GM11168 (cell line): ENCODE data around the gene GPR173.

Experiments
- in situ Hi-C: fragments of 300-500 bp; cut with MboI; formaldehyde crosslinking; loops from one replicate; pipeline ENCODE4 v1.12.0; 2022; ENCODE audit warnings: low sequenced_read_pairs; ENCODE audit not compliant: unreplicated experiment

The GPR173 gene

GRCh38 chrX:53065104-53065503, 16.5 kb downstream of the GPR173 start:
- in situ Hi-C loops: no loop called here

DNA sequence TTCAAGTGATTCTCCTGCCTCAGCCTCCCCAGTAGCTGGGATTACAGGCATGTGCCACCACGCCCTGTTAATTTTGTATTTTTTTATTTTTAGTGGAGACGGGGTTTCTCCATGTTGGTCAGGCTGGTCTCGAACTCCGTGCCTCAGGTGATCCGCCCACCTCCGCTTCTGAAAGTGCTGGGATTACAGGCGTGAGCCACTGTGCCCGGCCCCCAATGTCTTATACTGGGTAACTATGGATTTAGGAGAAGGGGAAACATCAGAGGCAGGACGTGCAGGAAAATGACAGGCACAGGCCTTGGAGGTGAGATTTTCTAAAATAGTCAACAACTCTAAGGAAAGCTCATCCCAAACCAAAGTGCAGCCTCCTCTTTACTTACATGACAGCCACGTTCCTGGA, 22.5 kb downstream of the GPR173 start:
- in situ Hi-C loops: no loop called here

DNA sequence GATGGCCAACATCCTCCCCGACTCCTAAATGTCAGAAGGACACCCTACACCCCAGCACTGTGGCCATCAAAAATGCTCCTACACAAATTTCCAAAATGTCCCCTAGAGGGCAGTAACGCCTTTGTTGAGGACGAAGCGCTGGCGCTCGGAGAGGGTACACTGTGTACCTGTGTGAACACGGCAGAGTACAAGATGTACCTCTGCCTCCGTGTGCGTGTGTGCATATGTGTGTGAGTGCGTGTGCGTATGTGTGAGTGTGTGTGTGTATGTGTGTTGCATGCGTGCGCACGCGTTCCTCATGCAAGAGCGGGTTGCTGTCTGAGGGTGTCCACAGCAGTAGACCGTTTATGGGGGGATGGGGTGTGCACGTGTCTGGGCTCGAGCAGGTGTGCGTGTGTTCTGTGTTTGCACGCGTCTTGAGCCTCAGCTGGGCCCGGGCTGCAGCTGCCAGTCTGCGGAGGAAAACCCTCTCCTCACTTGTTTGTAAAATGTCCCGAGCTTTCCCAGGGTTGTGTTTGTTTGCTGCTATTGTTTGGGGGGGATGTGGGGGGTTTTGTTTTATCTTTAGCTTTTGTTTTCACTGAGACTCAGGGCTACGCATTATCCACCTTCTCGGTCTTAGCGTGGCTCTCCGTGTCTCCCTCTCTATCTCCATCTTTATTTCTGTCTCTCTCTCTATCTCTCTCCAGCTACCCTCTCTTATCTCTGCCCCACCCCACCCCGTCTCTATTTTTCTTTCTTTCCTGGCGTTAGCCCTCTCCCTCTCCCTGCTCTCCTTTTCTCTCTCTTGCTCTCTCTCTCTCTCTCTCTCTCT, 23.2 kb downstream of the GPR173 start:
- in situ Hi-C loops: no loop called here

DNA sequence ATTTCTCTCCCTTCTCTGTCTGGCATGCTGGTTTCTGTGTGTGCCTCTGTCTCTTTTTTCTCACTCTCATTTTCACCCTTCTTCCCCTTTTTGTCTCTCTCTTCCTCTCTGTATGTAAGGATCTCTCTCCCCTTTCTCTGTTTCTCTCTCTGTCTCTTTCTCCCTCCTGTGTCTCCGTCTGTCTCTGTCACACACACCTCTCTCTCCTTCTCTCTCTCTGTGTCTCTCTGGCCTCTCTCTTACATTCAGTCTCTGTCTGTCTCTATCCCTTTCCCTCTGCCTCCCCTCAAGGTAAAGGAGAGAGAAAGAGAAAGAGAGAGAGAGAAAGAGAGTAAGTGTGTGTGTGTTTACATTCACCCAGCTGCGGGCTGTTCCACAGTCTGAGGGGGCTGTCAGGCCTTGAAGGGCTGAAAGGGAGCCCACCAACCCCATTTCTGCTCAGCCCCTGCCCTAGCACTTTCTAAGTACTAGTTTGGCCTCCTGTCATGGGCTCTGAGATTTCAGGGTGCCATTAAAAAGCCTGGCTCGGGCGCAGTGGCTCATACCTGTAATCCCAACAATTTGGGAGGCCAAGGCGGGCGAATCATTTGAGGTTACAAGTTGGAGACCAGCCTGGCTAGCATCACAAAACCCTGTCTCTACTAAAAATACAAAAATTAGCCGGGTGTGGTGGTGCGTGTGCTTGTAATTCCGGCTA, 24.0 kb downstream of the GPR173 start:
- in situ Hi-C loops: no loop called here

GRCh38 chrX:53073115-53073586, 24.6 kb downstream of the GPR173 start:
- in situ Hi-C loops: no loop called here

DNA sequence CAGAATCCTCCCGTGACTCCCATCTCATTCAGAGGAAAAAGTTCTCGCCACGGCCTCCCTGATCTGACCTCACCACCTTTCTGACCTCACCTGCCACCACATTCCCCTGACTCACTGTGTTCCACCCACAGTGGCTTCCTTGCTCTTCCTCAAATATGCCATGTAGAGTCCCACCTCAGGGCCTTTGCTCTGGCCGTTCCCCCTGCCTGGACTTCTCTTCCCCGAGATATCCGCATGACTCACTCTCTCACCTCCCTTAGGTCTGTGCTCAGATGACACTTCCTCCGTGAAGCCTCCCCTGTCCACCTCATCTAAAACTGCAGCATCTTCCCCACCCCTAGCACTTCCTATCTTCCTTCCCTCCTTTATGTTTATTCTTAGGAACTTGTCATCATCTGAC, 26.4 kb downstream of the GPR173 start:
- in situ Hi-C loops: no loop called here

DNA sequence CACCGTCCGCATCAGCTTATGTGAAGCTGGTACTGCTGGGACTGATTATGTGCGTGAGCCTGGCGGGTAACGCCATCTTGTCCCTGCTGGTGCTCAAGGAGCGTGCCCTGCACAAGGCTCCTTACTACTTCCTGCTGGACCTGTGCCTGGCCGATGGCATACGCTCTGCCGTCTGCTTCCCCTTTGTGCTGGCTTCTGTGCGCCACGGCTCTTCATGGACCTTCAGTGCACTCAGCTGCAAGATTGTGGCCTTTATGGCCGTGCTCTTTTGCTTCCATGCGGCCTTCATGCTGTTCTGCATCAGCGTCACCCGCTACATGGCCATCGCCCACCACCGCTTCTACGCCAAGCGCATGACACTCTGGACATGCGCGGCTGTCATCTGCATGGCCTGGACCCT, 28.1 kb downstream of the GPR173 start:
- in situ Hi-C loops: no loop called here

- in situ Hi-C loops: no loop called here
These were observed 28.9 kb downstream of the GPR173 start for GRCh38 chrX:53077207-53078197.

GRCh38 chrX:53078943-53079342, 30.4 kb downstream of the GPR173 start:
- in situ Hi-C loops: no loop called here

DNA sequence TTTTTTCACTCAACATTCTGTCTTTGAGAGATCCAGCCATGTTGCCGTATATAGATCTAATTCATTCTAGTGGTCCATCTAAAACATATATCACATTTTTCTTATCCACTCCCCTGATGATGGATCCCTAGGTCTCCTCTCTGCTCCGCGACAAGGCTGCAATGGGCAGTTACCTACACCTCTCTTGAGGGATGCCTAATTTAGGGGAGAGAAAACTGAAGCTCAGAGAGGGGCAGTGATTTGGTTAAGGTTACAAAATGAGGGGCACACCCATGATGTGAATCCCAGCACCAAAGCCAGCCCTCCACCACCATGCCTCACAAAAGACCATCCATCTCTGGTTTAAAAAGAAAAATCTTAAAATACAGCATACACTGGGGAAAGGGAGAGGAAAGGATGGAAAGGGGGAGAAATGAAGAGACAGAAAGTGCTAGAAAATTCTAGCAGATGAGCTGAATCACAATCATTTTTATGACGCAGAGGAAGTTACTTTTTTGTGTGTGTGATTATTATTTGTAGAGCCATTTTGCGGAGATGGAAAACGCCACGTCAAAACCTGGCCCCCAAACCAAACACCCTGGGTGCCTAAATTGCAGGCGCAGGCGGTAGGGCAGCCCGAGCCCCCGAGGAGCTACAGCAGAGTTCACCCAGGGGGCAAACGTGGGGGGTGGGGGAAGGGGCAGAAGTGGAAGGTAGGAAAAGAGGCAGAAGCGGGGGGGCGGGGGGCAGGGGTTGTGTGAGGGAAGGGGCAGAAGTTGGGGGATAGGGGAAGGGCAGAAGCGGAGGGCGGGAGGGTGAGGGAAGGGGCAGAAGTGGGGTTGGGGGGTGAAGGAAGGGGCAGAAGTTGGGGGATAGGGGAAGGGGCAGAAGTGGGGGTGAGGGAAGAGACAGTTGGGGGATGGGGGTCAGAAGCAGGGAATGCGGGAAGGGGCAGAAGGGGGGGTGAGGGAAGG, 32.3 kb downstream of the GPR173 start:
- in situ Hi-C loops: no loop called here

DNA sequence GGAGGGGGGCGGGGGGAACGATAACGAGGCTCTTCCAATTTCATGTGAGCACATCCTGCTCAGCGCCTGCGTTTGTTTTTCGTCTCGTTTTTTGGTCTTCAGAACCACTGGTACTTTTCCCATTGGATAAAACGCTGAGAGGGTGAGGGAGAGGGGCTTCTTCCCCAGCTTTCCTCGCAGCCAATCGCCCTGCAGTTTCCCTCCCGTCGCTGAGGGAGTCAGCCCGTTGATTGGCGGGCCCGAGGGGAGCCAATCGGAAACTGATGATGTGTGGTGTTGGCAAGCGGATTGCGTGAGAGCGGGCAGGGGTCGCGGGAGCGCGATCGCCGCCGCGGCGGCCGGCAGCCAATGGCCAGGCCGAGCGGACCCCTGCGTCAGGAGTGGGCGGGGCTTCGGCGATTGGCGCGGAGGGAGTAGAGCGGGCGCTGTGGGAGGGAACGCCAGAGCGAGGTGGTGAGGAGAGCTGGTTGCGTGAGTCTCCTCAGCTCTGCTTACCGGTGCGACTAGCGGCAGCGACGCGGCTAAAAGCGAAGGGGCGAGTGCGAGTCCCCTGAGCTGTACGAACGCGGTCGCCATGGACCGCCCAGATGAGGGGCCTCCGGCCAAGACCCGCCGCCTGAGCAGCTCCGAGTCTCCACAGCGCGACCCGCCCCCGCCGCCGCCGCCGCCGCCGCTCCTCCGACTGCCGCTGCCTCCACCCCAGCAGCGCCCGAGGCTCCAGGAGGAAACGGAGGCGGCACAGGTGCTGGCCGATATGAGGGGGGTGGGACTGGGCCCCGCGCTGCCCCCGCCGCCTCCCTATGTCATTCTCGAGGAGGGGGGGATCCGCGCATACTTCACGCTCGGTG, 33.6 kb downstream of the GPR173 start, which contains the start of gene TSPYL2:
TSPYL2 (plus strand) TSS at position 443 of the 848 bp plus-strand sequence; CDS start at position 575, 132 bp downstream.
- in situ Hi-C loops: no loop called here

GRCh38 chrX:53082773-53083616, 34.4 kb downstream of the GPR173 start:
- in situ Hi-C loops: no loop called here

DNA sequence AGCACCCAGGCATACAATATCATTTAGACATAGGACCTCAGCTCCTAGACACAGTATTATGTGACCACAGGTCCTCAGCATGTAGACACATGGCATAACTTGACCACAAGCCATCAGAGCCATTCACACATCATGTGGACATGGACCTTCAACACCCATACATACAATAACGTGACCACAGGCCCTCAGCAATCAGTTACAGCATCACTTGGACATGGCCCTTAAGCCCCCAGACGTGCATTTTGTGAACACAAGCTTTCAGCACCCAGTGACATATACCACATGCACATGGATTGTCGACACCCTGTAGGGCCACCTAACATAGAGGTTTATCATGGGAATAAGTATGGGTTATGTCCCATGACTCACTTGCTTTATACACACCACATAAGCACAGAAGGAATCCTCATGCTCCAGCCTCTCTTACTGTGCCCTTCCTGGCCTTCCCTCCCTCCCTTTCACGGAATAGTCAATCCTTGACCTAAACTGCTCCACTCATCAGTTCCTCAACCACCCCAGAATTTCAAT, 35.5 kb downstream of the GPR173 start:
- in situ Hi-C loops: no loop called here

- in situ Hi-C loops: no loop called here
These were observed 36.3 kb downstream of the GPR173 start for GRCh38 chrX:53084863-53085262.

GRCh38 chrX:53085661-53086229, 37.2 kb downstream of the GPR173 start:
- in situ Hi-C loops: no loop called here

GRCh38 chrX:53086464-53086863, 37.9 kb downstream of the GPR173 start:
- in situ Hi-C loops: no loop called here

GRCh38 chrX:53087388-53087831, 38.8 kb downstream of the GPR173 start:
- in situ Hi-C loops: no loop called here
